Left ventricle myocardium inferior (tissue), 1 donor: ENCODE results near the gene NLRC5. TPM values are rescaled to one million over a fixed set of nuclear protein-coding genes. Genes with fewer than 3 reads are reported as not detected.
"Not testable (repeated sequence)": the region's sequence is repeated elsewhere in the genome, so short reads cannot be mapped to it uniquely, and the experiment has no call there.

Experiments used
- DNase-seq: peaks from one replicate; pipeline ENCODE4 v3.0.0-alpha.2; 2020
- H3K27ac ChIP-seq: fragments of 200-600 bp; replicated peaks from 2 replicates; pipeline ENCODE4 v1.8.0; 2021
- H3K27me3 ChIP-seq: fragments of 200-600 bp; 2 replicates; pipeline ENCODE4 v1.8.0; 2021; ENCODE audit warnings: low read depth
- H3K36me3 ChIP-seq: fragments of 200-600 bp; 2 replicates; pipeline ENCODE4 v1.8.0; 2021
- H3K4me1 ChIP-seq: fragments of 200-600 bp; 2 replicates; pipeline ENCODE4 v1.8.0; 2021
- H3K4me3 ChIP-seq: fragments of 200-600 bp; 2 replicates; pipeline ENCODE4 v1.8.0; 2021; ENCODE audit warnings: mild to moderate bottlenecking, moderate library complexity
- H3K9me3 ChIP-seq: fragments of 200-600 bp; replicated peaks from 2 replicates; pipeline ENCODE4 v1.8.0; 2021
- CTCF ChIP-seq: fragments of 200-600 bp; IDR thresholded peaks from 2 replicates; pipeline ENCODE4 v1.8.0; 2021; ENCODE audit warnings: antibody characterized with exemption, mild to moderate bottlenecking, borderline replicate concordance
- intact Hi-C: fragments of 100-400 bp; cut with micrococcal nuclease; formaldehyde crosslinking; loops from one replicate; pipeline ENCODE4 v1.11.0; 2022
- total RNA-seq: library from RNA; stranded (reverse); fragmentation: NEBNext Ultra II Directional; extraction: Animal tissue kit (Norgen Biotek cat#: 25700); gene quantifications from one replicate; pipeline ENCODE4 v1.2.1, GENCODE V29; 2021
- donor health status: DM: no; HTN: yes; CAD: no; lungs with severe emphysema.

NLRC5 gene
- total RNA-seq, 1 donor from 2014 or later = 6.6 TPM

DNA sequence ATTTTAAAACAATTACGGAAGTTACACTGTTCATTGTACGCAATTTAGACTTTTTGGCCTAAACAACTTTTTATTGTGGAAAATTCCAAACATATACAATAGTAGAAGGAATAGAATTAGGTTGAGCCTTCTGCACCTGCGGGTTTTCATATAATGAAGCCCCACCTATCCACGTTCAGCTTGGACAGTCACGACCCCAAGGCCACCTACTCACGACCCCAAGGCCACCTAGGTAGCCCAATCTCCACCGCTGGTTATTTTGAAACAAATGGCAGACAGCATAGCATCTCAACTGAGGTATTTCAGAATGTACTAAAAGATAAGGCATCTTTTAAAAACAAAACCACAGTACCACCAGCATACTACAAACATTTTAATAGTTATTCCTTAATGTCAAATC is 631 bp downstream of the NLRC5 start:
- no peak for DNase-seq
- peaks cover 81% of the 10 kb centered on the region for H3K4me1 ChIP-seq

GRCh38 chr16:56990407-56991286 is 1.3 kb downstream of the NLRC5 start:
- no peak for DNase-seq
- Histone ChIP-seq H3K4me3 (peak overlapping the region; percentile 95), H3K27me3 (no peaks in the 10 kb centered on the region), H3K4me1 (peaks cover 81% of the 10 kb centered on the region), H3K36me3 (no peaks in the 10 kb centered on the region), H3K9me3 (no peaks in the 10 kb centered on the region), H3K27ac (peak overlapping the region; percentile 92)
- no peak for TF ChIP-seq CTCF
- intact Hi-C loops = no loop called here

More for the DNA sequence above, 631 bp downstream of the NLRC5 start:
- H3K4me3 ChIP-seq = peak overlapping the region; percentile 95
- no peaks in the 10 kb centered on the region for H3K27me3 ChIP-seq
- intact Hi-C loops = no loop called here
- H3K36me3 ChIP-seq = no peaks in the 10 kb centered on the region
- no peaks in the 10 kb centered on the region for H3K9me3 ChIP-seq
- TF ChIP-seq CTCF = no peak
- H3K27ac ChIP-seq = peak overlapping the region; percentile 92

GRCh38 chr16:56992431-56992830 is 3.1 kb downstream of the NLRC5 start:
- H3K9me3 ChIP-seq, intact Hi-C loops, DNase-seq, H3K27me3 ChIP-seq, H3K36me3 ChIP-seq: not testable (repeated sequence)
- Histone ChIP-seq H3K27ac (peak overlapping the region; percentile 92), H3K4me3 (peak overlapping the region; percentile 3), H3K4me1 (peaks cover 68% of the 10 kb centered on the region)

DNA sequence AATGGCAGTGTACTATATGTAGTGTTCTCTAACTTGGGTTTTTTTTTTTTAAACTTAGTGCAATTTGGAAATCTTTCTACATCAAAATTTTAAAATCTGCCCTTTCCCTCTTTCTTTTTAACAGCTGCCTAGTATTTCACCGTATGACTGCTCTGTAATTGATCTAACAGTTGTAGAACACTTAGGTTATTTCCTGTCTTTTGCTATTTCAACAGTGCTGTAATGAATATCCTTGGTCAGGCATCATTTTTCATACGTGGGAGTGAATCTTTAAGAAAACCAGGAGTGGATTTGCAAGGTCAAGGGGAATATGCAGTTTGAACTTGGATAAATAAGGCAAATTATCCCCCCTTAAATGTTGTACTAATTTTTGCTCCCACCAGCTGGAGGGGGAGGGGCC is 3.8 kb downstream of the NLRC5 start:
- DNase-seq = no peak
- H3K27ac ChIP-seq = no peak overlapping the region
- peaks cover 66% of the 10 kb centered on the region for H3K4me1 ChIP-seq
- no peaks in the 10 kb centered on the region for H3K9me3 ChIP-seq
- H3K27me3 ChIP-seq = no peaks in the 10 kb centered on the region
- intact Hi-C loops = no loop called here
- TF ChIP-seq CTCF = no peak
- H3K4me3 ChIP-seq = no peak overlapping the region
- H3K36me3 ChIP-seq = no peaks in the 10 kb centered on the region

DNA sequence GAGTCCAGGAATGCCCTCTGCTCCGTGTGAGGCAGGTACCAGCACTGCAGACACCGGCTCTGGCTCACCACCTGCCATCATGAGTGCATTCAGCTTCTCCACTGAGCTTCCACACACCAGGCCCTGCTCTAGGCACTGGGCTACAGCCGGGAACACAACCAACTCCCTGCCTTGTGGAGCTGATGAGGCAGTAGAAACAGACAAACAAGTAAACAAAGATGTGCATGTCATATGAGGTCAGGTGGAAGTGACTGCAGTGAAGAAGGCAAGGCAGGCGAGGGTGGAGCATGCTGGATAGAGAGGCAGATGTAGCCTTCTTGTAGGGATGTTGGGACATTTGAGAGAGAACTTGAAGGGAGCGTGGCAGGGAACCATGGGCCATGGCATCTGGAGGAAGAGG is 5.0 kb downstream of the NLRC5 start:
- Histone ChIP-seq H3K27me3 (no peaks in the 10 kb centered on the region), H3K36me3 (no peaks in the 10 kb centered on the region), H3K4me1 (peaks cover 63% of the 10 kb centered on the region), H3K9me3 (no peaks in the 10 kb centered on the region), H3K27ac (peak overlapping the region; percentile 20), H3K4me3 (no peak overlapping the region)
- no peak for TF ChIP-seq CTCF
- intact Hi-C loops = no loop called here
- no peak for DNase-seq

GRCh38 chr16:56995136-56995805 is 5.9 kb downstream of the NLRC5 start:
- Histone ChIP-seq H3K4me3 (no peak overlapping the region), H3K27ac (peak overlapping the region; percentile 20), H3K36me3 (no peaks in the 10 kb centered on the region), H3K27me3 (no peaks in the 10 kb centered on the region), H3K9me3 (no peaks in the 10 kb centered on the region), H3K4me1 (peaks cover 63% of the 10 kb centered on the region)
- DNase-seq = no peak
- intact Hi-C loops = no loop called here
- no peak for TF ChIP-seq CTCF
